LHCN-M2 (cell line): ENCODE measurements around the gene ULBP3. TPM values are rescaled to one million over a fixed set of nuclear protein-coding genes. Genes with fewer than 3 reads are reported as not detected.

ENCODE experiments used
- DNase-seq: peaks from one replicate; pipeline ENCODE4 v3.0.0-alpha.2; 2012; ENCODE audit warnings: low read depth
- polyA plus RNA-seq: library from polyadenylated mRNA; unstranded; fragments of >200 nt; gene quantifications from one replicate; pipeline ENCODE4 v1.2.1, GENCODE V29; 2012; ENCODE audit warnings: missing spikeins
- total RNA-seq: library from RNA; depleted of rRNA; stranded (reverse); fragments of >200 nt; gene quantifications from 2 replicates; pipeline ENCODE4 v1.2.3, GENCODE V29; 2014; rRNA removed

ULBP3 gene
- 10.7 and 11.0 TPM in 2 replicates for total RNA-seq
- polyA plus RNA-seq, result 3.5 TPM

DNA sequence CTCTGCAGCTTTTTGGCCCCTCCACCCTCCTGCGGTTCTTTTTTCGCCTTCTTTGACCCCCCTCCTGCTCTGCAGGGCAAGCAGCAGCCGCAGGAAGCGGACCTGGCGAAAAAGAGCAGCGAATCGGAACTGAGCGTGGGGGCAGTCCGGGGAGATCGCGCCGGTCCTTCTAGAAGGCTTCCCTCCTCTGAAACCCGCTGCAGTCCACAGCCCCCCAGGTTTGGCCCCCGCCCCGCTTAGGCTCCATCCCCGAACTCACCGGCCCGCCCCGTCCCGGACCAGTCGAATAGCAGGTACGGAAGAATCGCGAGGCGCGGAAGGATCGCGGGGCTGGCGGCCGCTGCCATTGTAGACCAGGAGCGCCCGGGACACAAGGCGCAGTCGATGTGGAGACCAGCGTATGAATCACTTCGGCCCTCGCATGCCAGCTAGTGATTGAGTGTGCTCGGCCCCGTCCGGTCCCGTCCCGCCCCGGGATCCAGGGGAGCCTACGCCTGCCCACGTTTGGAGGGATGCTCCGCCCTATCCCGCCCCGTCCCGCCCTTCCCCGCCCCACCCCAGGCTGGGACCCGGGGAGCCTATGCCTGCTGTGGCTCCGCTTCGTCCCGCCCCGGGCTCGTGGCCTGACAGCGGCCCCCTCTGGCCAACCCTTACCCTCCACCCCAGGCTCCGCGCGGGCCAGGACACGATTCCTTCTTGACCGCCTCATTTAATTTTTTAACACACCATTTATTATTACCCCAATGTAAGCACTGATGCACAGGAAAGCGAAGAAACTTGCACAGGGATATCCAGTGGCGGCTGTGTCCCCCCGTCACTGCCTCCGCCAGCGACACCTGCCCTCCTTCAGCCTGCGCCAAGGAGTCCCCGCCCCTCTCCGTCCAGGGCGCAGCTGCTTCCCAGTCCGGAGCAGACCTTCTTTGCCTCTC lies at the start of gene ULBP3:
Gene ULBP3, minus strand, starts transcription at position 402 of the 929 bp plus-strand sequence. Its CDS starts 55 bp downstream, at position 347.
- peak; percentile 96 for DNase-seq

GRCh38 chr6:150118627-150119026 lies 49.7 kb upstream of the ULBP3 start:
- no peak for DNase-seq

GRCh38 chr6:150118203-150118602 lies 49.3 kb upstream of the ULBP3 start:
- DNase-seq, result no peak

- DNase-seq, result no peak
Measured at GRCh38 chr6:150116200-150116800, 47.4 kb upstream of the ULBP3 start.

DNA sequence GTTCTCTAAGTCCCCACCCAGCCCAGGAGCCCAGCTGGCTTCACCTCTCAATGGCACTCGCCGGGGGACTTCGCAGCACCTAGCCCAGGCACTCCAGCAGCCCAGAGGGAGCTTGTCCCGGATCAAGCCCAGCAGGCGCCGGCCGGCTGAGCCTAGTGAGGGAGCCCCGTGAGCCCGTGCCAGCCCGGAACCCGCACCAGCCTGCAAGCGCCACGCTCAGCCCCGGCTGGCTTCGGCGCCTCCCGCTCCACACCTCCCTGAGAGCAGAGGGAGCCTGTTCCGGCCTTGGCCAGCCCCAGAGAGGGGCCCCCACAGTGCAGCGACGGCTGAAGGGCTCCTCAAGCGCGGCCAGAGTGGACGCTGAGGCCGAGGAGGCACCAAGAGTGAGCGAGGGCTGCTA lies 46.8 kb upstream of the ULBP3 start:
- no peak for DNase-seq

- no peak for DNase-seq
Measured at GRCh38 chr6:150112233-150112632, 43.3 kb upstream of the ULBP3 start.

- DNase-seq, result no peak
Measured at GRCh38 chr6:150102750-150103270, 33.9 kb upstream of the ULBP3 start.

DNA sequence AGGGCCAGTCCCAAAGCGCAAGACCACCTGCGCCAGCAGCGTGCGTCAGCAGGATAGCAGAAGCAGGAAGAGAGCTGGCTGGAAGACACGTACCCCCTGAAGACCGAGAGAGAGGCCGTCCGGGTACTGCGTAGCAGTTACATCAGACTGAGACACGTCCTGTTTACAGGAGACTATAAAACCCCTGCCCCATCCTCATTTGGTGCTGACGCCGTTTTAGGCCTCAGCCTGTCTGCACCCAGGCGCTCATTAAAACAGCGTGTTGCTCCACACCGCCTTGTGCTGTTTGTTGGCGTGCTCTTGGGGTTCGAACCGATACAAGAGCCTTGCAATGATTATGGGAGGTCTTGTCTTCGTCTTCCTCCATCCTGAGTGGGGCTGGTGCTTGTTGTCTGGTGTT lies 31.8 kb upstream of the ULBP3 start:
- DNase-seq, result no peak

GRCh38 chr6:150099953-150100352 lies 31.0 kb upstream of the ULBP3 start:
- no peak for DNase-seq

DNA sequence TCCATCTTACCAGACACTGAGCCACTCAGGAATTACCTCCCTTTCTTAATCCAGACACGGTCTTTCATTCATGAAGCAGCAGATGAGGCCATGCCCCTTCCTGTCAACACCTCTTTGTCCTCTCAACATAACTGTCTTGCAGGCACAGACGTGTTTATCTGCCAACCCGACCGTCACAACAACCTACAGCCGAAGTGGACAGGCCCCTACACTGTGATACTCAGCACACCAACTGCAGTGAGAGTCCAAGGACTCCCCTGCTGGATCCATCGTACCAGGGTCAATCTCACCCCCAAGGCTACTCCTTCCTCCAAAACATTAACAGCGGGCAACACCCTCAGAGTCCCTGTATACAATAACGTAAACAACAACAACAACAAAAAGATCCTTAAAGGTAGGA lies 30.6 kb upstream of the ULBP3 start:
- no peak for DNase-seq

- no peak for DNase-seq
Measured at GRCh38 chr6:150098155-150098554, 29.2 kb upstream of the ULBP3 start.

DNA sequence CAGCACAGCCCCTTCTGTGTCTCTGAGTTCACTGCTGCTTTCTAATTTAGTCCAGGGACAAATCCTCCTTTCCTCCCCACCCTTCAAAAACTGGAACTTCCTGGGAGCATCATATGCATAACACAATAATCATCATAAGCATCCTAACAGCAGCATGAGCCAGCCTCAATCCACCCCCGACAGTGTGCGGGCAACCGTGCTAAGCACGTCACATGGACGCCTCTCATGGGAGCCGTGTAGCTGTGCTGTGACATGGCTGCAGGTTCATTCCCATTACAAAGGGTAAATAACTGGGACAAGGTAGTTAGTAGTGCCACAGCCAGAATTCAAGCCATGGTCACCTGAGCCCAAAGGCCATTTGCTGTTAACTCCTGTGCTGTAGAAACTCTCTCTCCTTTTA lies 24.5 kb upstream of the ULBP3 start:
- no peak for DNase-seq

GRCh38 chr6:150091476-150091875 lies 22.6 kb upstream of the ULBP3 start:
- DNase-seq, result no peak

DNA sequence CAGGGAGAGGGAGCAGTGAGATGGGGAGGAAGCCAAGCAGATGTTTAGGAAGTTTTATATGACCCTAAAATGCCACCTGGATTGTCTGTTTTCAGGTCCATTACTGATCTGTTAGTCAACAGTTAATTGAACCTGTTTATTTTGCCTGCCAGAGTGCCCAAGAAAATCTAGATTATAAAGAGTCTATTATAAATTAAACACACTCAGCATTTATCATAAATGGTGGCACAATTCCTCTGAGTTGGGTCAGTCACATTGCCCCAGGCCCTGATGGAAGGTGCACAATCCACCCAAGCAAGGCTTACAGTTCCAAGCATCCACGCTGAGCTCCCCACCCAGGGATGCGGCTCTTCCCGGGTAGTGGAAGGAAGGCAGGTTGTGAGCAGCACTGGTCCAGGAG lies 21.4 kb upstream of the ULBP3 start:
- no peak for DNase-seq

DNA sequence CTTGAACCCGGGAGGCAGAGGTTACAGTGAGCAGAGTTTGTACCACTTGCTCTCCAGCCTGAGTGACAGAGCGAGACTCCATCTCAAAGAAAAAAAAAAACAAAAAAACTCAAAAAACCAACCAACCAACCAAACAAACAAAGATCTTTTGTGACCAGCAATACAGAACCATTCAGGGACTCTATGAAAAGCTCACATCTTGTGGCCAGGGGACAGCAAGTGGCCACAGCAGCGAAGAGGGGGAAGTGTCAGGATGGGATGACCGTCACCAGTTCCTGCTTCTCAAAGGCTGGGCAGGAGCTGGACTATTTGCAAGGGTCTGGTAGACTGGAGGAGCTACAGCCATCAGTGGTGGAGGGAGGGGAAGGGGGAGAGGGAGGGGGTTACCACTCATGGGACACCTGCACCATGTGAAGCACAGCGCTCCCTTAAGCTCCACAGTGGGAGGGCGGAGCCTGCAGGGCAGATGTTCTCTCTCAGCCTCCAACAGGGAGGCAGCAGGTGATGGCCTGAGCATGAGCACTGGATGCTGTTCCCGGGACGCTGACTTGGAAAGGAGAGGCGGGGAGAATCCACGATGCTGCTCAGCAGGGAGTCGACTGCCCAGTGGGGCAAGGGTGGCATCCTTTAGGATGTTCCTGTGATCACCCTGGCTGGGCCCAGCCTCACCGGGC lies 19.7 kb upstream of the ULBP3 start:
- no peak for DNase-seq

GRCh38 chr6:150087336-150087735 lies 18.4 kb upstream of the ULBP3 start:
- no peak for DNase-seq

DNA sequence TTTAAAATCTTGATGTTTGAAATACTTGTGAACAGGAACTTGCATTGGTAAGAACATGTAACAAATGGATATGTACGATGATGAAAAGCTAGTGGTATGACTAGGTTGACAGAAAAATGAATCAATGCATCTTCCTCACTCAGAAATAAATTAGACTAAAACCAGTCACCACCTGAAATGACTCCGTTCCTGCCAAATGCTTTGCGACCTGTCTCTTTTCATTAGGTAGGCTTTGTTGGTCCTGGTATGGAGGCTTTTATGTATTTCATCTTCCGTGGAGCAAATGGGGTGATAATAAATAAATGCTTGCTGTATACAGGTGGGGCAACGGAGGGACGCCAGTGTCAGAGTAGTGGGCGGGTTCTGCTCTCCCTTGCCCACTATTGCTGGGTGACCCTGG lies 17.1 kb upstream of the ULBP3 start:
- no peak for DNase-seq

DNA sequence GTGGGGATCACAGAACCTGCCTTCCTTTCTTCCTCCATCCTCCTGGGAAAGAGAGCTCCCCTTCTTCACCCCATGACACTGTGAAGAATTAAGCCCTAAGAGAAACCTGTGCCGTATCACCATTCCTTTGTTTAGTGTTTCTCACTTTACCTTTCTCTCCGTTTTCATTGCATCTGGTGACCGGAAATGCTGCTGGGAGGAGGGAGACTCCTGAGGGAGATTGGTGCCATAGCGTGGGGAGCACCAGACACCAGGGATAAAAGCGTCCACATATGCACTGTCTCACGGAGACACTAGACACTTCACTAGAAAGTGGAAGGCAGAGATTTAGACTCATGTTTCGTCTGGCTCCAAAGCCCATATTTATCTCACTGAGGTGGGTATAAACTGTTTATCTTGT lies 15.5 kb upstream of the ULBP3 start:
- DNase-seq, result no peak

DNA sequence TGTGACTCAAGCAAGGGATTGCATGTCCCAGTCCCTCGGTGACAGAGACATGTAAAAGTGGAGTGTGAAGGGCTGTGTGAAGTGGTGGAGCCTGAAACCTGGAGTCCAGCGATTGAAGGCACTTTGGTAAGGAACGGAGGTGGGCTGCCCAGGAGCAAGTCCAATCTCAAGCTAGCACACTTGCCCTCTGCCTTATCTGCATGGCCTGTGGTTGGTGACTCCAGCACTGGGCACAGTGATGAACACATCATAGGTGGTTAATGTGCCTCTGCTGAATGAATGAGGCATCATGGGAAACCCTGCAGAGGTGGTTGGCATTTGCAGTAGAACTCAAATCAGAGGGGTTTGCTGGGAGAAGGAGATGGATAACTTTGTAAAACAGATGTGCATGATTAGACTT lies 14.9 kb upstream of the ULBP3 start:
- no peak for DNase-seq

GRCh38 chr6:150081702-150082101 lies 12.8 kb upstream of the ULBP3 start:
- DNase-seq, result no peak

- peak; percentile 18 for DNase-seq
Measured at GRCh38 chr6:150079604-150080003, 10.7 kb upstream of the ULBP3 start.

- no peak for DNase-seq
Measured at GRCh38 chr6:150078788-150079187, 9.9 kb upstream of the ULBP3 start.
